OCI-LY7 (cell line): ENCODE measurements around the gene LEUTX.

Experiments
- CTCF ChIP-seq: fragments of 200-600 bp; sonication (generic); conservative IDR thresholded peaks from 2 replicates; pipeline ENCODE4 v1.5.1; 2014; ENCODE audit warnings: mild to moderate bottlenecking, antibody characterized with exemption, low read length, moderate library complexity, mixed read lengths
- EZH2phosphoT487 ChIP-seq: fragments of 200-600 bp; sonication (generic); IDR thresholded peaks from 2 replicates; pipeline ENCODE4 v1.6.1; 2018; ENCODE audit warnings: low read depth, borderline replicate concordance, mild to moderate bottlenecking, mixed run types, antibody characterized with exemption, low read length, moderate library complexity, mixed read lengths

DNA sequence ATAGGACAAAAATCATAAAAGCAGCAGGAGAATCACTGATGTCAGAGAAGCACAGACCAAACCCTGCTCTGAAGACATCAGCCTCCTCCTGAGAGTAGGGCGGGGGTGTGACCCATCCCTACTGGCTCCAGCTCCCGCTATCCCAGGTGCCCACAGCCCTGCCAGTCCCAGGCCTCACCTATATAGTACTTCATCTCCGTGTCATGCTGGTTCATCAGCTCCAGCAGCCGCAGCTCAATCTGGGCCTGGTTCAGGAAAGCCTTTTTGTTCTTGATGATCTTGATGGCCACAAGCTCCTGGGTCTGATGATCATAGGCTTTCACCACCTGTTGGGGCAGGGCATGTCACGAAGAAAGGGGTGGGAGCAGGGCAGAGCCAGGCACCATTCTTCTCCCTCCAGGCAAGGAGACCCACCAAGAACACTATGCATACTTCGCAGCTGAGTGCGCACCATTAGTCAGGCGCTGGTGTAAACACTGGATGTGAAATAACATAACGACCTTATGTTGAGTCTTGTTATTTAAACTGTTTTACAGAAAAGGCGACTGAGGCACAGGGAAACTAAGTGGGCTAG, 51.1 kb downstream of the LEUTX start:
- TF ChIP-seq CTCF (no peak), EZH2phosphoT487 (no peak)
